HCT116 (cell line): ENCODE results near the gene IP6K2. TPM values are rescaled to one million over a fixed set of nuclear protein-coding genes. Genes with fewer than 3 reads are reported as not detected.
A peak's percentile ranks its signal among the peaks of the same experiment; 100 is the strongest.

Source experiments
- ATAC-seq: fragments of 200-7000 bp; cut with Tn5 transposase; 2 replicates; pipeline ENCODE4 v1.9.1; 2020; ENCODE audit warnings: mild to moderate bottlenecking, moderate library complexity
- BruUV-seq: library from RNA; stranded (reverse); fragments of 400-500 nt; replicated peaks from 2 replicates; lab custom pipeline; 2021; lab: Mats Ljungman, UMichigan
- CTCF ChIA-PET: fragments of 300-600 bp; sonication (Branson Sonifier 250); formaldehyde crosslinking; loops from one replicate; lab custom pipeline; 2021; ENCODE audit warnings: antibody characterized with exemption; lab: Charles Lee
- POLR2A ChIA-PET: fragments of 300-600, 350-600 bp; sonication (Branson Sonifier 250); formaldehyde crosslinking; loops from one replicate; lab custom pipeline; 2021; ENCODE audit warnings: antibody characterized with exemption; lab: Charles Lee
- RAD21 ChIA-PET, 2 experiments: fragments of 300-600 bp; sonication (Branson Sonifier 250); formaldehyde crosslinking; loops; one replicate each; lab custom pipeline; 2023; ENCODE audit warnings: low total read pairs in 2 of 2; ENCODE audit not compliant: uncharacterized antibody in 2 of 2, unreplicated experiment in 2 of 2, low non-redundant PET in 1 of 2; lab: Charles Lee
- DNase-seq: peaks from one replicate; pipeline ENCODE4 v3.0.0-alpha.2; 2010; ENCODE audit warnings: low read depth, low spot score
- H2AFZ ChIP-seq: fragments of 200-600 bp; shearing (Covaris generic), sonication (generic); 2 replicates; pipeline ENCODE4 v1.6.1; 2017; ENCODE audit warnings: low read depth, mixed run types, mixed read lengths, antibody characterized with exemption, low read length; ENCODE audit not compliant: poor library complexity, severe bottlenecking
- H3K27ac ChIP-seq: 2 replicates; pipeline ENCODE4 v1.5.1; 2012; ENCODE audit warnings: low read depth, low read length
- H3K27me3 ChIP-seq: fragments of 200-600 bp; sonication (generic); 2 replicates; pipeline ENCODE4 v1.6.1; 2016; ENCODE audit warnings: mixed run types, low read length, mixed read lengths; ENCODE audit not compliant: insufficient read depth
- H3K36me3 ChIP-seq, 2 experiments: fragments of 200-500 bp in 1 of 2; fragments of 200-600 bp in 1 of 2; sonication (Bioruptor generic) in 1 of 2; sonication (generic) in 1 of 2; 2 replicates each; pipeline versions ENCODE4 v1.5.1 to v1.6.1; 2014 to 2016; ENCODE audit warnings: low read length in 2 of 2, inconsistent platforms in 1 of 2, mixed read lengths in 1 of 2, mixed run types in 1 of 2; ENCODE audit not compliant: insufficient read depth in 2 of 2, control insufficient read depth in 1 of 2
- H3K4me1 ChIP-seq, 2 experiments: fragments of 200-600 bp in 1 of 2; sonication (generic) in 1 of 2; 2 replicates each; pipeline versions ENCODE4 v1.5.1 to v1.6.1; 2012 to 2017; ENCODE audit warnings: low read length in 2 of 2, inconsistent platforms in 1 of 2, mild to moderate bottlenecking in 1 of 2, mixed read lengths in 1 of 2, mixed run types in 1 of 2, moderate library complexity in 1 of 2; ENCODE audit not compliant: insufficient read depth in 2 of 2, control insufficient read depth in 1 of 2
- H3K4me2 ChIP-seq: fragments of 200-600 bp; sonication (generic); 2 replicates; pipeline ENCODE4 v1.6.1; 2017; ENCODE audit warnings: mixed run types, low read length, mixed read lengths
- H3K4me3 ChIP-seq, 2 experiments: fragments of 200-600 bp in 1 of 2; sonication (generic) in 1 of 2; replicated peaks in 1 of 2; 2 replicates each; pipeline ENCODE4 v1.5.1; 2011 to 2016; ENCODE audit warnings: low read length in 2 of 2, control low read depth in 1 of 2, low read depth in 1 of 2, mild to moderate bottlenecking in 1 of 2, mixed read lengths in 1 of 2, mixed run types in 1 of 2
- H3K79me2 ChIP-seq: fragments of 200-600 bp; sonication (generic); 2 replicates; pipeline ENCODE4 v1.6.1; 2017; ENCODE audit warnings: mild to moderate bottlenecking, mixed run types, low read length, moderate library complexity, mixed read lengths; ENCODE audit not compliant: insufficient read depth
- H3K9ac ChIP-seq: fragments of 200-600 bp; sonication (generic); 2 replicates; pipeline ENCODE4 v1.6.1; 2016; ENCODE audit warnings: low read length, mixed read lengths
- H3K9me2 ChIP-seq: fragments of 200-600 bp; sonication (generic), shearing (Covaris generic); 2 replicates; pipeline ENCODE4 v1.6.1; 2017; ENCODE audit warnings: mixed run types, mild to moderate bottlenecking, moderate library complexity; ENCODE audit not compliant: insufficient read depth
- H3K9me3 ChIP-seq, 2 experiments: fragments of 200-500 bp in 1 of 2; fragments of 200-600 bp in 1 of 2; sonication (Bioruptor generic) in 1 of 2; sonication (generic) in 1 of 2; 2 replicates each; pipeline ENCODE4 v1.6.1; 2014 to 2017; ENCODE audit warnings: low read length in 2 of 2, mixed read lengths in 2 of 2, inconsistent platforms in 1 of 2, low read depth in 1 of 2, mild to moderate bottlenecking in 1 of 2, mixed run types in 1 of 2, moderate library complexity in 1 of 2; ENCODE audit not compliant: control insufficient read depth in 1 of 2, insufficient read depth in 1 of 2
- H4K20me1 ChIP-seq: fragments of 200-600 bp; sonication (generic), shearing (Covaris generic); 2 replicates; pipeline ENCODE4 v1.6.1; 2017; ENCODE audit warnings: mixed run types, mild to moderate bottlenecking, moderate library complexity; ENCODE audit not compliant: insufficient read depth
- CBX3 ChIP-seq: IDR thresholded peaks from 2 replicates; pipeline ENCODE4 v1.6.1; 2012; ENCODE audit warnings: low read depth
- EGR1 ChIP-seq: IDR thresholded peaks from 2 replicates; pipeline ENCODE4 v1.6.1; 2012; ENCODE audit warnings: low read depth
- FOSL1 ChIP-seq: IDR thresholded peaks from 2 replicates; pipeline ENCODE4 v1.6.1; 2012; ENCODE audit warnings: low read depth
- POLR2A ChIP-seq: IDR thresholded peaks from 2 replicates; pipeline ENCODE4 v1.7.0; 2011; ENCODE audit warnings: borderline replicate concordance; ENCODE audit not compliant: insufficient read depth, insufficient read length; ENCODE audit errors: extremely low read depth
- POLR2AphosphoS5 ChIP-seq: IDR thresholded peaks from 2 replicates; pipeline ENCODE4 v1.6.1; 2011; ENCODE audit warnings: mild to moderate bottlenecking, low read depth, low read length, moderate library complexity
- RAD21 ChIP-seq: IDR thresholded peaks from 2 replicates; pipeline ENCODE4 v1.6.1; 2012; ENCODE audit warnings: low read depth, mild to moderate bottlenecking
- REST ChIP-seq: IDR thresholded peaks from 2 replicates; pipeline ENCODE4 v1.6.1; 2012; ENCODE audit warnings: low read depth
- SRF ChIP-seq: IDR thresholded peaks from 2 replicates; pipeline ENCODE4 v1.6.1; 2012; ENCODE audit warnings: low read depth
- TCF7L2 ChIP-seq: IDR thresholded peaks from 2 replicates; pipeline ENCODE4 v1.7.0; 2011; ENCODE audit warnings: borderline replicate concordance, inconsistent platforms; ENCODE audit not compliant: insufficient read depth, insufficient read length; ENCODE audit errors: extremely low read depth
- YY1 ChIP-seq: IDR thresholded peaks from 2 replicates; pipeline ENCODE4 v1.6.1; 2011; ENCODE audit warnings: low read length, low read depth, moderate library complexity, mild to moderate bottlenecking; ENCODE audit not compliant: insufficient replicate concordance; ENCODE audit errors: extremely low read depth
- intact Hi-C: fragments of 100-400 bp; cut with micrococcal nuclease; formaldehyde crosslinking; loops from 2 replicates; pipeline ENCODE4 v1.10.0; 2022
- total RNA-seq: library from RNA; stranded (reverse); gene quantifications from one replicate; pipeline ENCODE4 v1.2.1, GENCODE V29; 2021; ENCODE audit not compliant: unreplicated experiment
- TF ChIP-seq, protein P1 (sequence below): IDR thresholded peaks from 2 replicates; pipeline ENCODE4 v1.6.1; 2012
- TF ChIP-seq, protein P2 (sequence below), 3 experiments: fragments of 200-600 bp in 1 of 3; sonication (generic) in 1 of 3; IDR thresholded peaks in 2 of 3; conservative IDR thresholded peaks in 1 of 3; 2 replicates each; pipeline ENCODE4 v1.5.1; 2012 to 2017; ENCODE audit warnings: low read depth in 2 of 3, low read length in 2 of 3, antibody characterized with exemption in 1 of 3, borderline replicate concordance in 1 of 3, control low read depth in 1 of 3, mild to moderate bottlenecking in 1 of 3, mixed read lengths in 1 of 3, mixed run types in 1 of 3, moderate library complexity in 1 of 3; ENCODE audit not compliant: insufficient read depth in 1 of 3

IP6K2 gene
- total RNA-seq, 1 experiment from 2014 or later, result 89.5 TPM

- intact Hi-C loops, result no loop called here
- POLR2A ChIA-PET, result no interaction called here
- peak; percentile 67 for ATAC-seq
These were observed 48.4 kb upstream of the IP6K2 start for GRCh38 chr3:48765376-48765775.

GRCh38 chr3:48762816-48763215 lies 45.8 kb upstream of the IP6K2 start:
- no peaks in the 10 kb centered on the region for H3K9me3 ChIP-seq
- RAD21 ChIA-PET, result no interaction called here
- H3K4me3 ChIP-seq, result no peak overlapping the region
- no peaks in the 10 kb centered on the region for H3K27me3 ChIP-seq
- H3K36me3 ChIP-seq, result peaks cover 8 to 13% of the 10 kb centered on the region in 2 experiments
- BruUV-seq, result no TSS peak
- ATAC-seq (no peak), DNase-seq (no peak)
- POLR2A ChIA-PET, result no interaction called here
- TF ChIP-seq FOSL1 (no peak), POLR2AphosphoS5 (no peak), YY1 (no peak), TCF7L2 (no peak), EGR1 (no peak), SRF (no peak), REST (no peak), POLR2A (no peak)
- TF ChIP-seq, protein P1, sequence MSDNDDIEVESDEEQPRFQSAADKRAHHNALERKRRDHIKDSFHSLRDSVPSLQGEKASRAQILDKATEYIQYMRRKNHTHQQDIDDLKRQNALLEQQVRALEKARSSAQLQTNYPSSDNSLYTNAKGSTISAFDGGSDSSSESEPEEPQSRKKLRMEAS, result no peak
- no peaks in the 10 kb centered on the region for H3K9me2 ChIP-seq
- no peak overlapping the region for H3K27ac ChIP-seq
- H2AFZ ChIP-seq, result no peak overlapping the region
- no peaks in the 10 kb centered on the region for H3K79me2 ChIP-seq
- no peaks in the 10 kb centered on the region for H3K4me1 ChIP-seq
- intact Hi-C loops, result no loop called here
- CTCF ChIA-PET, result no interaction called here
- H3K4me2 ChIP-seq, result no peak overlapping the region
- H4K20me1 ChIP-seq, result no peaks in the 10 kb centered on the region
- no peak overlapping the region for H3K9ac ChIP-seq

More at GRCh38 chr3:48765376-48765775, 48.4 kb upstream of the IP6K2 start:
- TF ChIP-seq, protein P2, sequence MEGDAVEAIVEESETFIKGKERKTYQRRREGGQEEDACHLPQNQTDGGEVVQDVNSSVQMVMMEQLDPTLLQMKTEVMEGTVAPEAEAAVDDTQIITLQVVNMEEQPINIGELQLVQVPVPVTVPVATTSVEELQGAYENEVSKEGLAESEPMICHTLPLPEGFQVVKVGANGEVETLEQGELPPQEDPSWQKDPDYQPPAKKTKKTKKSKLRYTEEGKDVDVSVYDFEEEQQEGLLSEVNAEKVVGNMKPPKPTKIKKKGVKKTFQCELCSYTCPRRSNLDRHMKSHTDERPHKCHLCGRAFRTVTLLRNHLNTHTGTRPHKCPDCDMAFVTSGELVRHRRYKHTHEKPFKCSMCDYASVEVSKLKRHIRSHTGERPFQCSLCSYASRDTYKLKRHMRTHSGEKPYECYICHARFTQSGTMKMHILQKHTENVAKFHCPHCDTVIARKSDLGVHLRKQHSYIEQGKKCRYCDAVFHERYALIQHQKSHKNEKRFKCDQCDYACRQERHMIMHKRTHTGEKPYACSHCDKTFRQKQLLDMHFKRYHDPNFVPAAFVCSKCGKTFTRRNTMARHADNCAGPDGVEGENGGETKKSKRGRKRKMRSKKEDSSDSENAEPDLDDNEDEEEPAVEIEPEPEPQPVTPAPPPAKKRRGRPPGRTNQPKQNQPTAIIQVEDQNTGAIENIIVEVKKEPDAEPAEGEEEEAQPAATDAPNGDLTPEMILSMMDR (IDR thresholded peaks at IDR 0.05 in 2 of 3, conservative IDR thresholded peaks at IDR 0.05 in 1 of 3; ENCODE audit: borderline replicate concordance in 1 of 3, insufficient read depth in 1 of 3, low read depth in 2 of 3, low read length in 2 of 3), result peak; percentile 23 to 34 (median 30); a peak in 4 of 6 replicates
- TF ChIP-seq CBX3 (no peak), FOSL1 (no peak), RAD21 (peak; percentile 46)
- ChIA-PET CTCF (interaction anchor here (0.6 to 1.4 kb wide), 8 partner anchors 18 to 188 kb away, joined by 3 to 10 read pairs (median 3); partner anchors contain the start of genes IP6K2 and NCKIPSD), RAD21 (no interaction called here)
- H4K20me1 ChIP-seq, result no peaks in the 10 kb centered on the region
- H3K9me2 ChIP-seq, result no peaks in the 10 kb centered on the region
- H3K9ac ChIP-seq, result no peak overlapping the region
- no peaks in the 10 kb centered on the region for H3K4me1 ChIP-seq
- no peaks in the 10 kb centered on the region for H3K27me3 ChIP-seq
- H3K27ac ChIP-seq, result no peak overlapping the region
- DNase-seq, result no peak
- H3K4me2 ChIP-seq, result no peak overlapping the region
- H3K4me3 ChIP-seq, result no peak overlapping the region
- no TSS peak for BruUV-seq
- H3K79me2 ChIP-seq, result no peaks in the 10 kb centered on the region
- peaks cover 8 to 14% of the 10 kb centered on the region in 2 experiments for H3K36me3 ChIP-seq
- H3K9me3 ChIP-seq, result no peaks in the 10 kb centered on the region
- no peak overlapping the region for H2AFZ ChIP-seq
